ENCODE results near the gene RTN4. TPM values are rescaled to one million over a fixed set of nuclear protein-coding genes. Genes with fewer than 3 reads are reported as not detected.
A peak's percentile ranks its signal among the peaks of the same experiment; 100 is the strongest.

The RTN4 gene
- polyA plus RNA-seq, 6 donors from 2014 or later = 41.3 to 57.8 (median 53.0) TPM

DNA sequence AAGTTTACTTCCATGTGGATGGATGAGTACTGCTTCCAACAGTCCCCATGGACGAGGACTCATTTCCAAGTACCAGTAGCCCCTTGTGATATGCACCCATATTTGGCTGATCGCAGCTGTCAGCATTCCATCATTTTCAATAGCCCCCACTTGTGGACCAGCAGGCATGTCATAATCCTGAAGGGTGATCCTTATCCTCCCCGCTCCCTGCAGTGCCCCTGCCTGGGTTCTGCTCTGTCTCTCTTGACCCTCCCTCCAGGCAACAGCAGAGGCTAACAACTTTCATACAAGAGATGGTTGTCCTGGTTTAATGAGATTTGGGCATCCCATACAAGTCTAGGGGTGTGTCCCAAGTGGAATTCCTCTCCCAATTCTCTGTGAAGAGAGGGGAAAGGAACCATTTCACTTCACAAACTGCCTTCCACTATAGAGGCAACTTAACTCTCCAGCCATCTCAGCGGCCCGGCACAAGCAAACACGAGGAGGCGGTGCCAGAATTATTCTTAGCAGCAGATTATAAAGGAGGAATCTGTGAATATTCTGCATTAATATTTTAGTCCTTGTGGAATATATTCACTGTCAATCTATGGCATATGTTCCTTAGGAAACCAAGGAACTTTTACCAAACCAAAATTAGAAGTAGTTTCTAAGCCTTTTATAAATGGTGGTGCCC lies 110.7 kb downstream of the RTN4 start:
- H3K9me3 Mint-ChIP-seq = peaks cover 0 to 16% (median 8%) of the 10 kb centered on the region in 7 donors
- no peak for DNase-seq
- H3K4me3 Mint-ChIP-seq = no peak overlapping the region
- H3K36me3 Mint-ChIP-seq = no peaks in the 10 kb centered on the region
- H3K4me1 Mint-ChIP-seq = peaks cover 0 to 2% (median 0%) of the 10 kb centered on the region in 3 donors
- ATAC-seq (ENCODE audit: low read depth in 2 of 2) = no peak
- H3K27me3 Mint-ChIP-seq = no peaks in the 10 kb centered on the region
- no peak overlapping the region for H3K27ac Mint-ChIP-seq

DNA sequence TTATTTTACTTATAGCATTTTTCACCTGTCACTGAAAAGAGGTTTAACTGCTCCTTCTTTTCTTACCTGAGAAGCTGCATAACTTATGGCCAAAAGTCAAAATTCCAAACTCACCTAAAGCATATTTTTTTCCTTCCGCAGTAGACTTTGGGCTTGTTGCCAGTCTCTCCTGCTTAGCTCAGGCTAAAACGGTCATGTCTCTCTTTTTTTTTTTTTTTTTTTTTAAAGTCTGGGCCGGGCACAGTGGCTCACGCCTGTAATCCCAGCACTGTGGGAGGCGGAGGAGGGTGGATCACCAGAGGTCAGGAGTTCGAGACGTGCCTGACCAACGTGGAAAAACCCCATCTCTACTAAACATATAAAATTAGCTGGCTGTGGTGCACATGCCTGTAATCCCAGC lies 113.5 kb downstream of the RTN4 start:
- peaks cover 0 to 16% (median 8%) of the 10 kb centered on the region in 7 donors for H3K9me3 Mint-ChIP-seq
- peaks cover 0 to 2% (median 0%) of the 10 kb centered on the region in 3 donors for H3K4me1 Mint-ChIP-seq
- DNase-seq = no peak
- H3K27ac Mint-ChIP-seq = no peak overlapping the region
- ATAC-seq (ENCODE audit: low read depth in 2 of 2) = no peak
- no peaks in the 10 kb centered on the region for H3K36me3 Mint-ChIP-seq
- no peaks in the 10 kb centered on the region for H3K27me3 Mint-ChIP-seq
- H3K4me3 Mint-ChIP-seq = no peak overlapping the region

DNA sequence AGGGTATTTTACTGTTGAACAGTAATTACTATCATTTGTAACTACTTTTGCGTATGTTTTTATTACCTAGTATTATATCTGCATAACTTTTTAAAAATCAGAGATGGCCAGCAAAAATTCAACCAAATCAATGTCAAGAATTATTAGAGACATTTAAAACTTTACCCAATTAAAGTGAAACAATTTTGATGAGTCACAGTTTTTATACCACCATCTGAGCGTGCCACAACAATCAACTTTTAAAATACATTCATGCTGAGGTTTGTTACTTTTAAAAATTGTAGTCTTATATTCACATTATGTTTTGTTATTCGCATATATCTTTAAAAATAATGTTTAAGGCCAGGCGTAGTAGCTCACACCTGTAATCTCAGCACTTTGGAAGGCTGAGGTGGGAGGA lies 114.9 kb downstream of the RTN4 start:
- Mint-ChIP-seq H3K9me3 (peaks cover 0 to 16% (median 10%) of the 10 kb centered on the region in 7 donors), H3K4me3 (no peak overlapping the region), H3K36me3 (no peaks in the 10 kb centered on the region), H3K27ac (no peak overlapping the region), H3K4me1 (peaks cover 0 to 2% (median 0%) of the 10 kb centered on the region in 3 donors), H3K27me3 (no peaks in the 10 kb centered on the region)
- DNase-seq = no peak
- ATAC-seq (ENCODE audit: low read depth in 2 of 2) = no peak

DNA sequence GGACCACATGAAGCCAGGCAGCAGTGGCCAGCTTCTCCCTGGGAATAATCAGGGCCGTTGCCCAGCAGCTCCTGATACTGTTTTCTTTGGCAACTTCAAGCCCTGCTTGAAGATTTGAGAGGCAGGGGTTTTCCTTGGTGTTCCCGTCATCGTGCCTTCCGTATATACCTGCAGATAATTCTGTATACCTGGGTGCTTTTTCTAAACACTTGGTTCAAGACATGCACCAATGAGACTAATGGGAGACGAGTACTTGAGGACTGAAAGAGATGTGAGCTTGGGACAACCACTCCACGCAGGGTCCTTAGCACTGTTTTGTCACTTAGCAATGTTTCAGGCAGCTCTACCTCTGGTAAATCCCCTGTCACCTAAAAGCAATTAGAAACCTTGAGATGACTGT lies 118.8 kb downstream of the RTN4 start:
- Mint-ChIP-seq H3K27ac (no peak overlapping the region), H3K27me3 (peaks cover 5 to 6% (median 5%) of the 10 kb centered on the region in 3 donors), H3K9me3 (peaks cover 0 to 11% (median 2%) of the 10 kb centered on the region in 7 donors), H3K4me3 (no peak overlapping the region), H3K36me3 (peaks cover 0 to 5% of the 10 kb centered on the region in 2 donors), H3K4me1 (no peaks in the 10 kb centered on the region)
- ATAC-seq (ENCODE audit: low read depth in 2 of 2) = no peak
- no peak for DNase-seq

DNA sequence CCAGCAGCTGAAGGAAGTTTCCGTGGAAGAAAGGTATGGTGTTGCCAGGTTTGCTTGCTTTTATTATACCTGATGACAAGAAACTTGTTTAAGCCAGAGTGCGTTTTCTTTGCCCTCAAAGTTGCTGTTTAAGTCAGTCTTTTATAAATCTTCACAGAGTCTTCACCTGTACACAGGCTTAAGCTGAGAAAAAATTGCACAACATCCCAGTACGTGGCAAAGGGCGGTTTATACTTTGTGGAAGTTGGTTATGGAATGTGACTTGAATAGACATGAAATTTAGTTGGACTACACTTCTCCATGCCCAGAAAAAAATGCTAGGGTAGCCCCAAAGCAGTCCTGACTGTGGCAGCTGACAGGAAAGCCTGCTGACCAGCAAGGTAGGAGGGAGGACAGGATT lies 121.5 kb downstream of the RTN4 start:
- DNase-seq (no peak), ATAC-seq (ENCODE audit: low read depth in 2 of 2) (no peak)
- Mint-ChIP-seq H3K4me3 (no peak overlapping the region), H3K4me1 (no peaks in the 10 kb centered on the region), H3K27ac (no peak overlapping the region), H3K36me3 (peaks cover 0 to 7% of the 10 kb centered on the region in 2 donors), H3K9me3 (peaks cover 0 to 11% (median 3%) of the 10 kb centered on the region in 7 donors), H3K27me3 (peaks cover 5 to 8% (median 8%) of the 10 kb centered on the region in 3 donors)

DNA sequence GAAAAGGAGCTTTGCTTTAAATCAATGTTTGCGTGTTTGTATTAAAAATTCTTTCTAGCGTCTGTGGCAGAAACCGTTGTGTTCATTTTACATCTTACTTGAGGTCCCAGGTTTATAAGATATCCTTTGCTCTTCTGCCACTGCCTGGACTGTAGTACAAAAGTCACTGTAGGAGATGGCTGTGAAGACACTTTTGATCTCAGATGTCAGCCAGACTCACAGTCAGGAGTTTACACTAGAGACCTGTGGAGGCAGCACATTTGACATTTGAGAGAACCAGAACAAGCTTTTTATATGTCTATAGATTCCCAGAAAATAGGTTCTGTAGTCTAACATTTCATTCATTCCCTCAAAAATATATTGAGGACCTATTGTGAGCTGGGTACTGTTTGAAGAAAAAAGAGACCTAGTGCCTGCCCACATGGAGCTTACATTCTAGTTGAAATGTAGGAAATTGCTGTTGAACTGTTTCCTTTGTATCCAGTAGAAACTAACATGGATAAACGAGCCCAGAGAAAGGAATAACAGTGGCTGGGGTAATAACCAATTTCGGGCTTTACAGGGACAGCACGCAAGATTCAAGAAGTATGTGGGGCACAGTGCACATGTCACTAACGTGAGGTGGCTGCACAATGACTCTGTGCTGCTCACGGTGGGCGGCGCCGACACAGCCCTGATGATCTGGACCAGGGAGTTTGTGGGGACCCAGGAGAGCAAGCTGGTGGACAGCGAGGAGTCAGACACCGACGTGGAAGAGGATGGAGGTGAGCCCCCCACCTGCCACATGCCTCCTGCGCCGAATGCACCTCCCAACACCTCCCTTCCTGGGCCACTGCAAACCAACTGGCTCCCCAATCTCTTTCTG lies 122.3 kb downstream of the RTN4 start:
- Mint-ChIP-seq H3K36me3 (peaks cover 0 to 7% of the 10 kb centered on the region in 2 donors), H3K27ac (peak overlapping the region in 1 of 6 donors; percentile 28), H3K4me1 (no peaks in the 10 kb centered on the region), H3K27me3 (peaks cover 5 to 8% (median 8%) of the 10 kb centered on the region in 3 donors), H3K4me3 (no peak overlapping the region), H3K9me3 (peaks cover 0 to 11% (median 3%) of the 10 kb centered on the region in 7 donors)
- ATAC-seq (ENCODE audit: low read depth in 2 of 2) (no peak), DNase-seq (no peak)

DNA sequence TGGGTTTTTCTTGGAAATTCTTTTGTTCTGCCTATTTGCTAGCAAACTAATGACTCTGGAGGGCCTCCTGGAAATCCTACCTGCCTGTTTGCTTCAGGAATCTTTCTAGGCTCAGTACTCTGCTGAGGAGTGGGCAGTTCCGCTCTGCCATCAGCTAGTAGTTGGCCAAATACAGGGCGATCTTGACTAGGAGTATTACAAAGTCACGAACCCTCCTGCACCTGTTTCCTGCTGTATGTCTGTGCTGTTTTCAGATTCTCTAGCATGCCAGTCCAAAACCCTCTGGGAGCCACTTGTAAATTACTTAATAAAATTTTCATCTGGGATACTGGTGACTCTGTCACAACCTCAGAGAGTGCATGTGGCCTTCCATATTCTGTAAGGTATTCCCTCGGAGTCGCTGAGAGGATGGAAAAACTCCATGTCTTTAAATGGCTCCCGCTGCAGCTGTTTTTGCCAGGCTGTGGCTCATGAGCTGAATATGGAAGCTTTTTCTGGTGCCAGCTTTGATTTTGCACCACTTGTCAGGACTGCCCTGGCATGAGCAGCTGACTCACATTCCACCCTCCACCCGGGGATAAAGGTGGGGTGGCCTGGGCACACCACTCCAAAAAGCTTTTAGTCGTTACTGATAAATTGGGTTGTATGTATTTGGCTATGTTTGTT lies 123.0 kb downstream of the RTN4 start:
- no peaks in the 10 kb centered on the region for H3K4me1 Mint-ChIP-seq
- no peak overlapping the region for H3K27ac Mint-ChIP-seq
- ATAC-seq (ENCODE audit: low read depth in 2 of 2) = no peak
- peaks cover 2 to 11% (median 4%) of the 10 kb centered on the region in 7 donors for H3K9me3 Mint-ChIP-seq
- no peak overlapping the region for H3K4me3 Mint-ChIP-seq
- H3K36me3 Mint-ChIP-seq = peaks cover 0 to 7% of the 10 kb centered on the region in 2 donors
- no peak for DNase-seq
- H3K27me3 Mint-ChIP-seq = peaks cover 8 to 11% (median 8%) of the 10 kb centered on the region in 3 donors

DNA sequence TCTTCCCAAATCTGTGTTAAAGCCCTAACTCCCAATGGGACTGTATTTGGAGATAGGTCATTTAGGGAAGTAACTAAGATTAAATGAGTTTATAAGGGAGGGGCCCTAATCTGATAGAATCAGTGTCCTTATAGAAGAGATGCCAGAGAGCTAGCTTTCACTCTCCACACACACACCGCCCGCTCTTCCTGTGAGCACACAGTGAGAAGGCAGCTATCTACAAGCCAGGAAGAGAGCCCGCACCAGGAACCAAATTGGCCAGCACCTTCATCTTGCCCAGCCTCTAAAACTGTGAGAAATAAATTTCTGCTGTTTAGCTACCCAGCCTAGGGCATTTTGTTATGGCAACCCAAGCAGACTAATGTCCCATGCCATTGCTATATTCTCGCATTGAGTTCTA lies 125.2 kb downstream of the RTN4 start:
- Mint-ChIP-seq H3K27me3 (peaks cover 8 to 11% (median 8%) of the 10 kb centered on the region in 3 donors), H3K27ac (no peak overlapping the region), H3K4me1 (no peaks in the 10 kb centered on the region), H3K4me3 (no peak overlapping the region), H3K9me3 (peaks cover 4 to 27% (median 9%) of the 10 kb centered on the region in 7 donors), H3K36me3 (peaks cover 7 to 8% of the 10 kb centered on the region in 2 donors)
- ATAC-seq (ENCODE audit: low read depth in 2 of 2) (no peak), DNase-seq (no peak)

DNA sequence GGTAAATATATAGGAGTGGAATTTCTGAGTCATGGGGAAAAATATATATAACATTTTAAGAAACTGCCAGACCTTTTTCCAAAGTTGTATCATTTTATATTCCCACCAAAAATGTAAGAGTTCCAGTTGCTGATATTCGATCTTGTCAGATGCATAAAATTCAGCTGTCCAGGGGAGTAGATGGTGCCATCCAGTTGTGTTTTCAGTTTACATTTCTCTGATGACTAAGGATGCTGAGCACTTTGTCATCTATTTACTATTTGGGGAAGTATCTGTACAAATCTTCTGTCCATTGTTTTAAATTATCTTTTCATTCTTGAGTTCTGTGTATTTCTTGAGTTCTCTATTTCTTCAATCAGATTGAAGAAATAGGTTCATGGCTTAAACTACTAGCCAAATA lies 126.1 kb downstream of the RTN4 start:
- Mint-ChIP-seq H3K27me3 (peaks cover 7 to 11% (median 8%) of the 10 kb centered on the region in 3 donors), H3K4me1 (peaks cover 0 to 3% (median 0%) of the 10 kb centered on the region in 3 donors), H3K36me3 (peaks cover 9 to 13% of the 10 kb centered on the region in 2 donors), H3K9me3 (peaks cover 4 to 27% (median 9%) of the 10 kb centered on the region in 7 donors), H3K27ac (no peak overlapping the region), H3K4me3 (no peak overlapping the region)
- ATAC-seq (ENCODE audit: low read depth in 2 of 2) = no peak
- no peak for DNase-seq

Other genes starting within 250 kb of the RTN4 start
- gene CLHC1, start 181.8 kb upstream of the RTN4 start, polyA plus RNA-seq (ENCODE audit: low read depth in 6 of 6) = 1 to 10 TPM in 4 of 6 donors, under 1 TPM in 1, not detected in 1; 0.90 to 3.5 (median 1.6) TPM
- gene RPS27A, start 182.2 kb upstream of the RTN4 start, polyA plus RNA-seq (ENCODE audit: low read depth in 6 of 6) = 1,000 to 10,000 TPM; 1,837 to 3,584 (median 3,029) TPM
- gene MTIF2, start 218.8 kb upstream of the RTN4 start, polyA plus RNA-seq (ENCODE audit: low read depth in 6 of 6) = 10 to 100 TPM in 5 of 6 donors, 1 to 10 TPM in 1; 7.3 to 23.2 (median 16.5) TPM